Fibroblast of skin of abdomen (primary cell): ENCODE data around the gene CCNI.
"Not testable (repeated sequence)": the region's sequence is repeated elsewhere in the genome, so short reads cannot be mapped to it uniquely, and the experiment has no call there.

Experiments
- DNase-seq: peaks from one replicate; pipeline ENCODE4 v3.0.0-alpha.2; 2013

CCNI gene

GRCh38 chr4:77080806-77081205, 5.0 kb upstream of the CCNI start:
- DNase-seq: not testable (repeated sequence)

GRCh38 chr4:77079281-77079680, 3.5 kb upstream of the CCNI start:
- DNase-seq: no peak

- no peak for DNase-seq
Observed at GRCh38 chr4:77078401-77078800, 2.6 kb upstream of the CCNI start.

GRCh38 chr4:77076889-77077635, 1.3 kb upstream of the CCNI start:
- no peak for DNase-seq

- peak; percentile 78 for DNase-seq
Observed at GRCh38 chr4:77074981-77075855, 571 bp downstream of the CCNI start.

GRCh38 chr4:77074381-77074831, 1.4 kb downstream of the CCNI start:
- DNase-seq: no peak

GRCh38 chr4:77073981-77074380, 1.8 kb downstream of the CCNI start:
- DNase-seq: no peak

GRCh38 chr4:77073106-77073809, 2.5 kb downstream of the CCNI start:
- no peak for DNase-seq

- no peak for DNase-seq
Observed at GRCh38 chr4:77072195-77072753, 3.5 kb downstream of the CCNI start.

- DNase-seq: not testable (repeated sequence)
Observed at GRCh38 chr4:77069514-77069913, 6.3 kb downstream of the CCNI start.

GRCh38 chr4:77065382-77065781, 10.4 kb downstream of the CCNI start:
- peak; percentile 61 for DNase-seq

- DNase-seq: no peak
Observed at GRCh38 chr4:77062856-77063255, 12.9 kb downstream of the CCNI start.

GRCh38 chr4:77052352-77052751, 23.4 kb downstream of the CCNI start:
- peak; percentile 82 for DNase-seq

- DNase-seq: peak; percentile 71
Observed at GRCh38 chr4:77050962-77051361, 24.8 kb downstream of the CCNI start.

- DNase-seq: no peak
Observed at GRCh38 chr4:77047037-77047436, 28.8 kb downstream of the CCNI start.

- peak; percentile 44 for DNase-seq
Observed at GRCh38 chr4:77045490-77045889, 30.3 kb downstream of the CCNI start.

GRCh38 chr4:77044461-77045150, 31.2 kb downstream of the CCNI start:
- DNase-seq: peak; percentile 63

- no peak for DNase-seq
Observed at GRCh38 chr4:77043507-77044136, 32.2 kb downstream of the CCNI start.

GRCh38 chr4:77040854-77041725, 34.7 kb downstream of the CCNI start:
- no peak for DNase-seq

GRCh38 chr4:77040270-77040669, 35.5 kb downstream of the CCNI start:
- DNase-seq: peak; percentile 60

GRCh38 chr4:77039796-77040195, 36.0 kb downstream of the CCNI start:
- no peak for DNase-seq
